Thyroid gland (tissue), 4 donors: Measurements from ENCODE around the gene AADAT.

Experiments used
- POLR2A ChIP-seq, 2 donors: fragments of 450-650 bp; IDR thresholded peaks; one replicate each; pipeline ENCODE4 v1.6.1; 2017; ENCODE audit warnings: antibody characterized with exemption in 2 of 2, mild to moderate bottlenecking in 2 of 2, moderate library complexity in 1 of 2
- TF ChIP-seq, protein P1 (sequence below), 6 experiments: fragments of 200-600 bp in 3 of 6; fragments of 450-650 bp in 3 of 6; sonication (generic) in 3 of 6; IDR thresholded peaks; one replicate each; pipeline ENCODE4 v1.5.1; 2016 to 2019; ENCODE audit warnings: antibody characterized with exemption in 6 of 6, mild to moderate bottlenecking in 2 of 6, inconsistent platforms in 1 of 6, moderate library complexity in 1 of 6

DNA sequence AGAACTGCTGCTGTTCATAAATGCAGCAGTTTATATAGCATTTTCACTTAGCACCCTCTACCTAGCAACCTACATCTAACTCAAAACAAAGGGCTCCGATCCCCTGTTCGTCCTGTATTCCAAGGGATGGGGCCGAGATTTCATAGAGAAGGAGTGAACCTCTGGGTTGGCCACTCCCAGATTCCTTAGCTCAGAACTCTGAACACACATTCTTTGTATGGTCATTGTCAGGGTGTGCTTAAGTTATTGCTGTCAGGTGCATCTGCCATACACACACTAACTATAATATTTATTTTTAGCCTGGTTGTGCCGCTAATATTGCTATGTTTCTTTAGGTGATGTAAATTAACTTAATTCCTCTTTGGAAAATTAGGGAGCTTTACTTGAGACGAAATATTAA lies 47.7 kb upstream of the AADAT start:
- TF ChIP-seq, protein P1, sequence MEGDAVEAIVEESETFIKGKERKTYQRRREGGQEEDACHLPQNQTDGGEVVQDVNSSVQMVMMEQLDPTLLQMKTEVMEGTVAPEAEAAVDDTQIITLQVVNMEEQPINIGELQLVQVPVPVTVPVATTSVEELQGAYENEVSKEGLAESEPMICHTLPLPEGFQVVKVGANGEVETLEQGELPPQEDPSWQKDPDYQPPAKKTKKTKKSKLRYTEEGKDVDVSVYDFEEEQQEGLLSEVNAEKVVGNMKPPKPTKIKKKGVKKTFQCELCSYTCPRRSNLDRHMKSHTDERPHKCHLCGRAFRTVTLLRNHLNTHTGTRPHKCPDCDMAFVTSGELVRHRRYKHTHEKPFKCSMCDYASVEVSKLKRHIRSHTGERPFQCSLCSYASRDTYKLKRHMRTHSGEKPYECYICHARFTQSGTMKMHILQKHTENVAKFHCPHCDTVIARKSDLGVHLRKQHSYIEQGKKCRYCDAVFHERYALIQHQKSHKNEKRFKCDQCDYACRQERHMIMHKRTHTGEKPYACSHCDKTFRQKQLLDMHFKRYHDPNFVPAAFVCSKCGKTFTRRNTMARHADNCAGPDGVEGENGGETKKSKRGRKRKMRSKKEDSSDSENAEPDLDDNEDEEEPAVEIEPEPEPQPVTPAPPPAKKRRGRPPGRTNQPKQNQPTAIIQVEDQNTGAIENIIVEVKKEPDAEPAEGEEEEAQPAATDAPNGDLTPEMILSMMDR (IDR thresholded peaks at IDR 0.05), result no peak
- no peak for TF ChIP-seq POLR2A (IDR thresholded peaks at IDR 0.05)
